H9 (cell line): Measurements from ENCODE around the gene CCDC159. TPM values are rescaled to one million over a fixed set of nuclear protein-coding genes. Genes with fewer than 3 reads are reported as not detected.

Experiments used
- DNase-seq: peaks from one replicate; pipeline ENCODE4 v3.0.0-alpha.2; 2017
- H2AFZ ChIP-seq: one replicate; pipeline ENCODE4 v1.6.1; 2013; ENCODE audit warnings: mild to moderate bottlenecking, low read length, control low read depth, moderate library complexity
- H2AK5ac ChIP-seq: 2 replicates; pipeline ENCODE4 v1.6.1; 2013; ENCODE audit warnings: low read length, control low read depth, mixed read lengths; ENCODE audit not compliant: insufficient read length
- H2BK120ac ChIP-seq: one replicate; pipeline ENCODE4 v1.6.1; 2013; ENCODE audit warnings: low read depth, mild to moderate bottlenecking, low read length, control low read depth, inconsistent platforms; ENCODE audit not compliant: poor library complexity, severe bottlenecking
- H2BK12ac ChIP-seq: 2 replicates; pipeline ENCODE4 v1.6.1; 2013; ENCODE audit warnings: low read length, control low read depth, mixed read lengths, low read depth; ENCODE audit not compliant: insufficient read length
- H2BK15ac ChIP-seq: 2 replicates; pipeline ENCODE4 v1.6.1; 2013; ENCODE audit warnings: low read depth, low read length, control low read depth
- H2BK20ac ChIP-seq: one replicate; pipeline ENCODE4 v1.6.1; 2013; ENCODE audit warnings: low read depth, mild to moderate bottlenecking, low read length, control low read depth, inconsistent platforms; ENCODE audit not compliant: poor library complexity, severe bottlenecking
- H2BK5ac ChIP-seq: 2 replicates; pipeline ENCODE4 v1.6.1; 2013; ENCODE audit warnings: low read length, control low read depth, mixed read lengths; ENCODE audit not compliant: insufficient read length
- H3K14ac ChIP-seq: 2 replicates; pipeline ENCODE4 v1.6.1; 2013; ENCODE audit warnings: low read length, control low read depth; ENCODE audit not compliant: insufficient read depth
- H3K18ac ChIP-seq: 2 replicates; pipeline ENCODE4 v1.6.1; 2013; ENCODE audit warnings: low read depth, mild to moderate bottlenecking, mixed read lengths, low read length, control low read depth; ENCODE audit not compliant: insufficient read length
- H3K23ac ChIP-seq: 2 replicates; pipeline ENCODE4 v1.6.1; 2013; ENCODE audit warnings: low read length, control low read depth, mixed read lengths, low read depth; ENCODE audit not compliant: insufficient read length
- H3K23me2 ChIP-seq: 2 replicates; pipeline ENCODE4 v1.6.1; 2013; ENCODE audit warnings: low read depth, mild to moderate bottlenecking, mixed read lengths, low read length, control low read depth; ENCODE audit not compliant: insufficient read length, poor library complexity, severe bottlenecking
- H3K27ac ChIP-seq: 2 replicates; pipeline ENCODE4 v1.5.1; 2013; ENCODE audit warnings: low read length, control low read depth, mixed read lengths, low read depth; ENCODE audit not compliant: insufficient read length
- H3K27me3 ChIP-seq: 2 replicates; pipeline ENCODE4 v1.6.1; 2013; ENCODE audit warnings: low read length, control low read depth, inconsistent platforms; ENCODE audit not compliant: insufficient read depth
- H3K4ac ChIP-seq: 2 replicates; pipeline ENCODE4 v1.6.1; 2013; ENCODE audit warnings: low read depth, mild to moderate bottlenecking, control low read depth, inconsistent platforms, low read length, moderate library complexity
- H3K4me1 ChIP-seq: 2 replicates; pipeline ENCODE4 v1.6.1; 2013; ENCODE audit warnings: low read length, control low read depth, inconsistent platforms; ENCODE audit not compliant: insufficient read depth
- H3K4me2 ChIP-seq: 2 replicates; pipeline ENCODE4 v1.6.1; 2013; ENCODE audit warnings: low read length, control low read depth, mixed read lengths; ENCODE audit not compliant: insufficient read length, insufficient read depth
- H3K56ac ChIP-seq: 2 replicates; pipeline ENCODE4 v1.6.1; 2013; ENCODE audit warnings: low read depth, mild to moderate bottlenecking, mixed read lengths, low read length, control low read depth; ENCODE audit not compliant: insufficient read length
- H3K79me1 ChIP-seq: 2 replicates; pipeline ENCODE4 v1.6.1; 2013; ENCODE audit warnings: low read depth, mild to moderate bottlenecking, moderate library complexity, low read length, control low read depth, inconsistent platforms; ENCODE audit not compliant: insufficient read depth, poor library complexity, severe bottlenecking
- H3K79me2 ChIP-seq: 2 replicates; pipeline ENCODE4 v1.6.1; 2013; ENCODE audit warnings: low read length, control low read depth, inconsistent platforms; ENCODE audit not compliant: insufficient read depth
- H3K9ac ChIP-seq: 2 replicates; pipeline ENCODE4 v1.6.1; 2013; ENCODE audit warnings: low read length, control low read depth, mixed read lengths; ENCODE audit not compliant: insufficient read length; ENCODE audit errors: extremely low read depth
- H3K9me3 ChIP-seq: one replicate; pipeline ENCODE4 v1.6.1; 2013; ENCODE audit warnings: low read depth, low read length, inconsistent platforms; ENCODE audit not compliant: control insufficient read depth
- H3T11ph ChIP-seq: one replicate; pipeline ENCODE4 v1.6.1; 2013; ENCODE audit warnings: mild to moderate bottlenecking, low read length, control low read depth, inconsistent platforms
- H4K20me1 ChIP-seq: one replicate; pipeline ENCODE4 v1.6.1; 2013; ENCODE audit not compliant: control insufficient read depth, insufficient read length, insufficient read depth
- H4K5ac ChIP-seq: 2 replicates; pipeline ENCODE4 v1.6.1; 2013; ENCODE audit warnings: low read depth, mild to moderate bottlenecking, mixed read lengths, low read length, control low read depth; ENCODE audit not compliant: insufficient read length
- H4K8ac ChIP-seq: replicated peaks from 2 replicates; pipeline ENCODE4 v1.6.1; 2013; ENCODE audit warnings: low read length, control low read depth, mixed read lengths, low read depth; ENCODE audit not compliant: insufficient read length
- H4K91ac ChIP-seq: 2 replicates; pipeline ENCODE4 v1.6.1; 2013; ENCODE audit warnings: low read depth, mild to moderate bottlenecking, moderate library complexity, mixed read lengths, low read length, control low read depth; ENCODE audit not compliant: insufficient read length
- H3K27ac Mint-ChIP-seq, 3 experiments: 2 replicates in 2 of 3; 3 replicates in 1 of 3; pipeline ENCODE4 v1.8.0; 2020 to 2021; ENCODE audit warnings: mixed read lengths in 3 of 3, mild to moderate bottlenecking in 1 of 3, moderate library complexity in 1 of 3
- H3K27me3 Mint-ChIP-seq: 2 replicates; pipeline ENCODE4 v1.8.0; 2021; ENCODE audit warnings: low read depth, mild to moderate bottlenecking, moderate library complexity, mixed read lengths
- H3K36me3 Mint-ChIP-seq, 3 experiments: 2 replicates in 2 of 3; 3 replicates in 1 of 3; pipeline ENCODE4 v1.8.0; 2020 to 2021; ENCODE audit warnings: low read depth in 3 of 3, mixed read lengths in 3 of 3; ENCODE audit not compliant: insufficient read depth in 1 of 3
- H3K4me1 Mint-ChIP-seq, 2 experiments: 2 replicates each; pipeline ENCODE4 v1.8.0; 2020; ENCODE audit warnings: mixed read lengths in 2 of 2
- H3K4me3 Mint-ChIP-seq, 2 experiments: 2 replicates in 1 of 2; 3 replicates in 1 of 2; pipeline ENCODE4 v1.8.0; 2020 to 2021; ENCODE audit warnings: mild to moderate bottlenecking in 2 of 2, mixed read lengths in 2 of 2, moderate library complexity in 1 of 2
- H3K9me3 Mint-ChIP-seq, 2 experiments: 2 replicates in 1 of 2; 3 replicates in 1 of 2; pipeline ENCODE4 v1.8.0; 2020; ENCODE audit warnings: mild to moderate bottlenecking in 2 of 2, mixed read lengths in 2 of 2, moderate library complexity in 1 of 2
- CTCF ChIP-seq: fragments of 200-600 bp; sonication (generic); conservative IDR thresholded peaks from 3 replicates; pipeline ENCODE4 v1.8.0; 2021; ENCODE audit warnings: antibody characterized with exemption, mild to moderate bottlenecking
- WGBS: extraction: QIAGEN DNeasy Blood & Tissue Kit; methylation state at CpG from one replicate; pipeline ENCODE4 v1.1.7; 2013; ENCODE audit warnings: missing lambda C conversion rate, low lambda C conversion rate, mixed read lengths; ENCODE audit not compliant: insufficient read length; ENCODE audit errors: extremely low coverage; 5-methylcytosine and 5-hydroxymethylcytosine counted together
- total RNA-seq: library from RNA; stranded (reverse); gene quantifications from 2 replicates; pipeline ENCODE4 v1.2.1, GENCODE V29; 2021

Gene CCDC159
- total RNA-seq, 1 experiment from 2014 or later: 5.7 TPM

GRCh38 chr19:11387162-11388034, 41.1 kb downstream of the CCDC159 start:
- no peak overlapping the region for H3K56ac ChIP-seq
- Mint-ChIP-seq H3K4me1 (peaks cover 0 to 8% of the 10 kb centered on the region in 2 experiments; a peak in 3 of 4 replicates), H3K4me3 (no peak overlapping the region), H3K9me3 (peaks cover 0 to 3% of the 10 kb centered on the region in 2 experiments; a peak in 2 of 5 replicates), H3K27me3 (peaks cover 5% of the 10 kb centered on the region), H3K27ac (no peak overlapping the region), H3K36me3 (no peaks in the 10 kb centered on the region)
- no peak overlapping the region for H3K9ac ChIP-seq
- H2BK15ac ChIP-seq: no peak overlapping the region
- no peak overlapping the region for H3K27ac ChIP-seq
- H3K9me3 ChIP-seq: no peaks in the 10 kb centered on the region
- no peak overlapping the region for H3K4me2 ChIP-seq
- no peak overlapping the region for H2BK12ac ChIP-seq
- WGBS: no CpG with 5 or more reads among the region's 19 CpGs
- H3K23ac ChIP-seq: no peak overlapping the region
- no peak overlapping the region for H3K4ac ChIP-seq
- no peaks in the 10 kb centered on the region for H3K79me2 ChIP-seq
- no peak overlapping the region for H3K18ac ChIP-seq
- H2BK120ac ChIP-seq: no peak overlapping the region
- H3K79me1 ChIP-seq: no peaks in the 10 kb centered on the region
- peaks cover 11% of the 10 kb centered on the region for H3K23me2 ChIP-seq
- H2AFZ ChIP-seq: no peak overlapping the region
- DNase-seq: no peak
- no peak overlapping the region for H2AK5ac ChIP-seq
- H4K91ac ChIP-seq: no peak overlapping the region
- no peak overlapping the region for H2BK20ac ChIP-seq
- no peak overlapping the region for H2BK5ac ChIP-seq
- TF ChIP-seq CTCF: no peak
- H4K20me1 ChIP-seq: no peaks in the 10 kb centered on the region
- H3K27me3 ChIP-seq: no peaks in the 10 kb centered on the region
- no peak overlapping the region for H3T11ph ChIP-seq
- H4K5ac ChIP-seq: no peak overlapping the region
- no peak overlapping the region for H3K14ac ChIP-seq
- no peak overlapping the region for H4K8ac ChIP-seq
- no peaks in the 10 kb centered on the region for H3K4me1 ChIP-seq
